HL-60/S4 (cell line): Measurements from ENCODE around the gene ACYP2.

Experiments used
- in situ Hi-C: fragments of 300-500 bp; cut with MboI; formaldehyde crosslinking; loops from 2 replicates; pipeline ENCODE4 v1.14.3; 2022; ENCODE audit warnings: low sequenced_read_pairs

The ACYP2 gene

GRCh38 chr2:54208364-54209240 is 93.2 kb downstream of the ACYP2 start:
- in situ Hi-C loops = no loop called here

- in situ Hi-C loops = no loop called here
These were observed 94.0 kb downstream of the ACYP2 start for GRCh38 chr2:54209379-54209778.

GRCh38 chr2:54212456-54212855 is 97.0 kb downstream of the ACYP2 start:
- in situ Hi-C loops = no loop called here

- in situ Hi-C loops = no loop called here
These were observed 97.7 kb downstream of the ACYP2 start for GRCh38 chr2:54213082-54213481.

GRCh38 chr2:54224997-54225396 is 109.6 kb downstream of the ACYP2 start:
- in situ Hi-C loops = no loop called here

GRCh38 chr2:54226260-54226659 is 110.8 kb downstream of the ACYP2 start:
- in situ Hi-C loops = no loop called here

GRCh38 chr2:54227798-54228197 is 112.4 kb downstream of the ACYP2 start:
- in situ Hi-C loops = no loop called here

GRCh38 chr2:54228945-54229344 is 113.5 kb downstream of the ACYP2 start:
- in situ Hi-C loops = no loop called here

- in situ Hi-C loops = no loop called here
These were observed 118.6 kb downstream of the ACYP2 start for GRCh38 chr2:54233832-54234649.

DNA sequence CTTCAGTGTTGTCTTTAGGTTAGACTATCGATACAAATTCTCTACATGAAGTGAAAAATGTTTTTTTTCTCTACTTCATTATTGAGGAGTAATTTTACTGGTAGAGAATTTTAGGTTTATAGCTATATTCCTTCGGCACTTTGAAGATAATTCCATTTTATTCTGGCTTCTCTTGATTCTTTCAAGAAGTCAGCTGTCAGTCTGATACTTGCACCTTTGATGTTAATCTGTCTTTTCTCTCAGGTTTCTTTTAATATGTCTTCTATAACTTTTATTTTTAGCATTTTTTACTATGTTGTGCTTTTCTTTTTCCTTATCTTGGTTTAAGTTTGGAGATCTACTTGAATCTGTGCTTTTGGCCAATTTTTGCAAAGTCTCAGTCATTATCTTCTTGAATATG is 122.0 kb downstream of the ACYP2 start:
- in situ Hi-C loops = no loop called here

DNA sequence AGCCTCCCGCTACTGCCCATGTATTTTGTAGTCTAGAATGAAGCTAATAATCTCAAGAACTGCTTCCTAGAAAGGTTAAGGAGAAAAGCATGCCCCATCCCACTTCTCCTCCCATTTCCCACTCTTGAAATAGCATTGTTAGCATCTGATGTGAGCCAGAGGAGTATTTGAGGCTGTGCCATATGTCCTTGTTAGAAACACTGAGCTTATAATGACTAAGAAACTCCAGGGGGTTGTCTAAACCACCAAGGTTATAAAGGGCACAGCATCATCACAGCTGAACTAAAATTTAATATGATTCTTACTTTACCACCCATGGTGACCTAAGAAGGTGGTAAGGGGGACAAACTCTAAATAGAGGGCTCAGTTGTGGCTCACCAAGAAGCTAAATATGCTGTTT is 124.0 kb downstream of the ACYP2 start:
- in situ Hi-C loops = no loop called here

GRCh38 chr2:54240515-54241469 is 125.4 kb downstream of the ACYP2 start:
- in situ Hi-C loops = no loop called here

DNA sequence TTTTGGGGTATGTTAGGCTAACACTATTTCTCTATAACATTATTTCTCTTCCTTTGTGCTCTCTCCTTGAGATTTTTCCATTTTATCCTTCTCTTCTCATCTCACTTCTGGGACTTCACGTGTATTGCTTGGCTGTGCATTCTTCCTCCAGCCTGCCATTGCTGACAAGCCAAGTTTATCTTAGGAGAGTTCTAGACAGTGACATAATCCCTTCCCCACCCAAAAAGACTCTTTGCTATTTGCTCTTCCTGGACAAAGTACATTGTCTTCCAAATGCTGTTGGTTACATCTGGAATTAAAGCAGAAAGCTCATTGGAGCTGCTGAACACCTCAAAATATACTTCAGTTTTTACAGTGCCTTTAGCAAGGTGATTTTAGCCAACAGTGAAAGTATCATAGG is 131.7 kb downstream of the ACYP2 start:
- in situ Hi-C loops = no loop called here

DNA sequence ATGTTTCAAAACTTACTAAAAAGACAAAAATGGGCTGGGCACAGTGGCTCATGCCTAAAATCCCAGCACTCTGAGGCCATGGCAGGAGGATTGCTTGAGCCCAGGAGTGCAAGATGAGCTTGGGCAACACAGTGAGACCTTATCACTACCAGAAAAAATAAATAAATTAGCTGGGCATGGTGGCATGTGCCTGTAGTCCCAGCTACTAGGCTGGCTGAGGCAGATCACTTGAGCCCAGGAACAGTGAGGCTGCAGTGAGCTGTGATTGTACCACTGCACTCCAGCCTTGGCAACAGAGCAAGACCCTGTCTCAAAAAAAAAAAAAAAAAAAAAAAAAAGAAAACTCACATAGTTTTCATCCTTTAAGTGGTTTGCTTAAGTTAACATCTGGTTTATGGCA is 134.2 kb downstream of the ACYP2 start:
- in situ Hi-C loops = no loop called here

DNA sequence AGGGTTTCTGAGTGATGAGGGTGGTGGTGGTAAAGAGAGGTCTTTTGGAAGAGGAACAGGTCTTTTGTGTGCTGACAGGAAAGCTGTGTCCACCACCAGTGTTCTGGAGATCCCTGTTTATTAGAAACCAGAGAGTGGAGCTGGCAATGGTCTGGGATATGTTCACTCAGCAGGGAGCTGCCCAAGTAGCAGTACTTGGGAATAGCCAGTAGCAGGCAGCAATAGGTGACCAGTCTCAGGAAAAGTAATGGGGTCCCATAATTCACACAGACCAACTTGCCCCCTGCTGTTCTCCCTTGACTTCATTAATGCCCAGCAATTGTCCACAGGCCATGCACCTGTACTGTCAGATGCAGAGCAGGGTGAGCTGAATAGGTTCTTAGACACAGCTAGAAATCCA is 138.8 kb downstream of the ACYP2 start:
- in situ Hi-C loops = no loop called here

- in situ Hi-C loops = no loop called here
These were observed 140.0 kb downstream of the ACYP2 start for GRCh38 chr2:54255230-54256090.

DNA sequence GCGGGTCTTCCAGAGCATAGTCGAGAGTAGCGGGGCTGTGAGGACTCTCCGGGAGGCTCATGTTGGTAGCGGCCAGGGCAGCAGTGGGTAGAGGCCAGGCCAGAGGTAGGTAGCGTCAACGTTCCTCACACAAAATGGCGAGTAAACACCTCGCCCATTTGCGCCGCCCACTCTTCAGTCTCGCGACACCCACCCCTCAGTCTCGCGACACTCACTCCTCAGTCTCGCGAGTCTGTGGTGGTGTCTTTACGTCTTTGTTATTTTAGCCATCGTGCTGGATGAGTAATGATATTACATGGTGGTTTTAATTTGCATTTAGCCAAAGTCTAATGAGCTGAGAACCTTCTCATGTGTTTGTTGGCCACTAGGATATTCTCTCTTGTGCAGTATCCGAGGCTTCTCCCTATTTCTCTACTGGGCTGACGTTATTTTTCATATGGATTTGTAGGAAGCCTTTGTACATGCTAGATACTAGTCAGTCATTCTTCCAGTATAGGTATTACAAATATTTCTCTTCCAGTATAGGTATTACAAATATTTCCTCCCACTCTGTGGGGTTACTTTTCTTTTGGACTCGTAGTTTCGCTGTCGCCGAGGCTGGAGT is 140.8 kb downstream of the ACYP2 start, which contains the start of gene TSPYL6:
TSPYL6 (minus strand) TSS at position 139 of the 604 bp plus-strand sequence; CDS start at position 61, 78 bp downstream.
- in situ Hi-C loops = no loop called here

- in situ Hi-C loops = no loop called here
These were observed 142.8 kb downstream of the ACYP2 start for GRCh38 chr2:54258166-54258565.
